NCI-H2107 (cell line): ENCODE measurements around the gene KLHL6.

ENCODE experiments used
- DNase-seq: peaks from one replicate; lab custom pipeline; 2025; lab: John Stamatoyannopoulos, UW

Gene KLHL6

GRCh38 chr3:183563536-183563874, 8.0 kb upstream of the KLHL6 start:
- no peak for DNase-seq

- no peak for DNase-seq
Observed at GRCh38 chr3:183560607-183561006, 5.1 kb upstream of the KLHL6 start.

GRCh38 chr3:183558495-183558894, 3.0 kb upstream of the KLHL6 start:
- DNase-seq = no peak

- DNase-seq = no peak
Observed at GRCh38 chr3:183556722-183557121, 1.2 kb upstream of the KLHL6 start.

GRCh38 chr3:183554377-183554776, 1.1 kb downstream of the KLHL6 start:
- DNase-seq = no peak

- DNase-seq = no peak
Observed at GRCh38 chr3:183553334-183554026, 2.0 kb downstream of the KLHL6 start.

- no peak for DNase-seq
Observed at GRCh38 chr3:183551930-183552329, 3.6 kb downstream of the KLHL6 start.

- DNase-seq = no peak
Observed at GRCh38 chr3:183548262-183548769, 7.2 kb downstream of the KLHL6 start.

GRCh38 chr3:183546625-183547024, 8.9 kb downstream of the KLHL6 start:
- DNase-seq = no peak

- no peak for DNase-seq
Observed at GRCh38 chr3:183545708-183546107, 9.8 kb downstream of the KLHL6 start.

- DNase-seq = no peak
Observed at GRCh38 chr3:183542355-183542754, 13.2 kb downstream of the KLHL6 start.

GRCh38 chr3:183541738-183542137, 13.8 kb downstream of the KLHL6 start:
- DNase-seq = no peak

GRCh38 chr3:183541235-183541655, 14.3 kb downstream of the KLHL6 start:
- DNase-seq = no peak

- DNase-seq = no peak
Observed at GRCh38 chr3:183540501-183541234, 14.8 kb downstream of the KLHL6 start.

GRCh38 chr3:183539811-183540210, 15.7 kb downstream of the KLHL6 start:
- no peak for DNase-seq

GRCh38 chr3:183538486-183538885, 17.0 kb downstream of the KLHL6 start:
- no peak for DNase-seq

- no peak for DNase-seq
Observed at GRCh38 chr3:183537295-183537730, 18.2 kb downstream of the KLHL6 start.

GRCh38 chr3:183536238-183536880, 19.1 kb downstream of the KLHL6 start:
- DNase-seq = no peak

GRCh38 chr3:183534249-183534648, 21.3 kb downstream of the KLHL6 start:
- no peak for DNase-seq

GRCh38 chr3:183533412-183534132, 21.9 kb downstream of the KLHL6 start:
- no peak for DNase-seq

- DNase-seq = no peak
Observed at GRCh38 chr3:183532620-183533411, 22.7 kb downstream of the KLHL6 start.
